HepG2 (cell line): Measurements from ENCODE around the gene CORO7. TPM values are rescaled to one million over a fixed set of nuclear protein-coding genes. Genes with fewer than 3 reads are reported as not detected.
"Not testable (repeated sequence)": the region's sequence is repeated elsewhere in the genome, so short reads cannot be mapped to it uniquely, and the experiment has no call there.

Source experiments
- ATAC-seq: fragments of 200-7000 bp; cut with Tn5 transposase; 3 replicates; pipeline ENCODE4 v1.9.1; 2020; ENCODE audit warnings: mild to moderate bottlenecking, moderate library complexity
- BruUV-seq: library from RNA; stranded (reverse); fragments of 400-500 nt; replicated peaks from 2 replicates; lab custom pipeline; 2021; lab: Mats Ljungman, UMichigan
- CTCF ChIA-PET: fragments of 300-600 bp; formaldehyde crosslinking; extraction: SDS; loops from one replicate; lab custom pipeline; 2021; ENCODE audit warnings: low total read pairs, inconsistent platforms, low intra/inter-chr PET ratio; lab: Yijun Ruan, JAX
- POLR2A ChIA-PET: fragments of 350-600 bp; sonication (Branson Sonifier 250); formaldehyde crosslinking; loops from one replicate; lab custom pipeline; 2020; ENCODE audit warnings: antibody characterized with exemption, inconsistent platforms; lab: Yijun Ruan, JAX
- DNase-seq: peaks from one replicate; pipeline ENCODE4 v3.0.0-alpha.2; 2015; ENCODE audit warnings: low spot score
- FAIRE-seq: peaks from 3 replicates; lab custom pipeline; 2011; peaks lifted over from hg19 to GRCh38; lab: Jason Lieb, UNC
- H2AFZ ChIP-seq: one replicate; pipeline ENCODE4 v1.6.1; 2011; ENCODE audit warnings: low read length, inconsistent platforms
- H3K27ac ChIP-seq: fragments of 300-600 bp; 3 replicates; pipeline ENCODE4 v1.8.0; 2011; ENCODE audit warnings: mixed run types, mild to moderate bottlenecking, mixed read lengths, low read length, inconsistent platforms; ENCODE audit not compliant: insufficient read depth; ENCODE audit errors: extremely low read length
- H3K27me3 ChIP-seq, 2 experiments: fragments of 200-600 bp in 1 of 2; 2 replicates in 1 of 2; 3 replicates in 1 of 2; pipeline versions ENCODE4 v1.6.0 to v1.8.0; 2011; ENCODE audit warnings: low read length in 2 of 2, mild to moderate bottlenecking in 2 of 2, moderate library complexity in 2 of 2, inconsistent platforms in 1 of 2; ENCODE audit not compliant: insufficient read depth in 2 of 2, control insufficient read depth in 1 of 2
- H3K36me3 ChIP-seq, 2 experiments: fragments of 200-600 bp in 1 of 2; replicated peaks in 1 of 2; 2 replicates in 1 of 2; 3 replicates in 1 of 2; pipeline versions ENCODE4 v1.5.1 to v1.8.0; 2011; ENCODE audit warnings: low read length in 2 of 2, inconsistent platforms in 1 of 2; ENCODE audit not compliant: insufficient read depth in 2 of 2, control insufficient read depth in 1 of 2
- H3K4me1 ChIP-seq: 2 replicates; pipeline ENCODE4 v1.5.1; 2012; ENCODE audit warnings: low read length, inconsistent platforms; ENCODE audit not compliant: insufficient read depth
- H3K4me2 ChIP-seq: 2 replicates; pipeline ENCODE4 v1.6.0; 2011; ENCODE audit warnings: low read depth, low read length, inconsistent platforms
- H3K4me3 ChIP-seq, 3 experiments: fragments of 200-600 bp in 1 of 3; sonication (generic), shearing (Covaris generic) in 1 of 3; replicated peaks in 1 of 3; 2 replicates each; pipeline ENCODE4 v1.5.1; 2011 to 2016; ENCODE audit warnings: low read length in 3 of 3, inconsistent platforms in 2 of 3, low read depth in 2 of 3, mild to moderate bottlenecking in 2 of 3, control low read depth in 1 of 3, mixed read lengths in 1 of 3; ENCODE audit not compliant: insufficient read depth in 1 of 3
- H3K79me2 ChIP-seq: one replicate; pipeline ENCODE4 v1.6.1; 2011; ENCODE audit warnings: low read length, inconsistent platforms; ENCODE audit not compliant: insufficient read depth
- H3K9ac ChIP-seq: 2 replicates; pipeline ENCODE4 v1.6.0; 2011; ENCODE audit warnings: mild to moderate bottlenecking, low read depth, low read length, inconsistent platforms; ENCODE audit not compliant: insufficient read depth
- H3K9me3 ChIP-seq: 2 replicates; pipeline ENCODE4 v1.5.1; 2012; ENCODE audit warnings: mild to moderate bottlenecking, low read length
- H4K20me1 ChIP-seq: 2 replicates; pipeline ENCODE4 v1.6.0; 2011; ENCODE audit warnings: inconsistent platforms, mild to moderate bottlenecking, low read length, moderate library complexity; ENCODE audit not compliant: insufficient read depth
- AGO1 ChIP-seq: fragments of 200-400 bp; formaldehyde crosslinking; IDR thresholded peaks from 2 replicates; pipeline ENCODE4 v1.6.1; 2017; ENCODE audit warnings: mild to moderate bottlenecking, low read depth, low read length, moderate library complexity; ENCODE audit not compliant: poor library complexity, severe bottlenecking
- ARNT2 ChIP-seq: sonication (generic); formaldehyde crosslinking; IDR thresholded peaks from 2 replicates; pipeline ENCODE4 v1.8.0; 2022; ENCODE audit warnings: mild to moderate bottlenecking, low read depth, missing genetic modification reagents, moderate library complexity
- EHMT2 ChIP-seq: fragments of 200-600 bp; sonication (generic); IDR thresholded peaks from 2 replicates; pipeline ENCODE4 v1.7.0; 2017; ENCODE audit warnings: antibody characterized with exemption, low read depth, low read length, borderline replicate concordance
- GABPB1 ChIP-seq: IDR thresholded peaks from 2 replicates; pipeline ENCODE4 v1.6.1; 2016; ENCODE audit warnings: mild to moderate bottlenecking, missing genetic modification reagents, moderate library complexity, missing compliant biosample characterization
- NFIC ChIP-seq: IDR thresholded peaks from 2 replicates; pipeline ENCODE4 v1.6.1; 2012; ENCODE audit warnings: mild to moderate bottlenecking, low read length, inconsistent platforms
- ZBTB33 ChIP-seq: sonication (generic); formaldehyde crosslinking; IDR thresholded peaks from 2 replicates; pipeline ENCODE4 v1.4.0; 2020; ENCODE audit warnings: missing genetic modification reagents
- ZNF282 ChIP-seq: fragments of 450-650 bp; IDR thresholded peaks from 2 replicates; pipeline ENCODE4 v1.6.1; 2018; ENCODE audit not compliant: partially characterized antibody
- ZNF496 ChIP-seq: sonication (generic); formaldehyde crosslinking; IDR thresholded peaks from 2 replicates; pipeline ENCODE4 v1.8.1; 2023; ENCODE audit warnings: mild to moderate bottlenecking, moderate library complexity, missing genetic modification reagents; ENCODE audit not compliant: insufficient replicate concordance
- ZNF570 ChIP-seq: sonication (generic); formaldehyde crosslinking; IDR thresholded peaks from 2 replicates; pipeline ENCODE4 v1.4.0; 2020; ENCODE audit warnings: mild to moderate bottlenecking, missing genetic modification reagents, borderline replicate concordance
- ZNF724P ChIP-seq: sonication (generic); formaldehyde crosslinking; IDR thresholded peaks from 2 replicates; pipeline ENCODE4 v1.8.0; 2022; ENCODE audit warnings: missing genetic modification reagents, borderline replicate concordance
- WGBS: methylation state at CpG from one replicate; pipeline ENCODE4 v1.1.6; 2017; ENCODE audit warnings: low lambda C conversion rate; 5-methylcytosine and 5-hydroxymethylcytosine counted together
- in situ Hi-C: cut with HindIII; loops from 2 replicates; pipeline ENCODE4 v1.10.0; 2017; ENCODE audit warnings: low pct_unique_long_range_greater_than_20kb; ENCODE audit not compliant: extremely low pct_ligation_motif_present
- intact Hi-C: fragments of 100-400 bp; cut with micrococcal nuclease; formaldehyde crosslinking; loops from one replicate; pipeline ENCODE4 v1.10.0; 2022; ENCODE audit not compliant: unreplicated experiment
- polyA plus RNA-seq, 8 experiments: library from polyadenylated mRNA; depleted of rRNA in 3 of 8; stranded (reverse) in 7 of 8; unstranded in 1 of 8; fragments of >200 nt; fragmentation: Illumina TruSeq in 4 of 8; extraction: Trizol in 4 of 8; gene quantifications; 2 replicates each; pipeline versions ENCODE4 v1.2.1 to v1.2.3, GENCODE V29; 2011 to 2016; ENCODE audit warnings: low read depth in 4 of 8, missing spikeins in 1 of 8, mixed read lengths in 1 of 8; ENCODE audit not compliant: insufficient read depth in 1 of 8
- total RNA-seq, 5 experiments: library from RNA; depleted of rRNA; stranded (reverse); fragments of >200 nt; fragmentation: Illumina TruSeq; extraction: Trizol; gene quantifications; 2 replicates each; pipeline ENCODE4 v1.2.3, GENCODE V29; 2016; ENCODE audit warnings: low read depth in 1 of 5

Gene CORO7
- total and polyA plus RNA-seq, 2 of the 13 experiments (the other 11 are each of a cell fraction or from before 2014, with no cell fraction given): 9.9 to 14.3 TPM

DNA sequence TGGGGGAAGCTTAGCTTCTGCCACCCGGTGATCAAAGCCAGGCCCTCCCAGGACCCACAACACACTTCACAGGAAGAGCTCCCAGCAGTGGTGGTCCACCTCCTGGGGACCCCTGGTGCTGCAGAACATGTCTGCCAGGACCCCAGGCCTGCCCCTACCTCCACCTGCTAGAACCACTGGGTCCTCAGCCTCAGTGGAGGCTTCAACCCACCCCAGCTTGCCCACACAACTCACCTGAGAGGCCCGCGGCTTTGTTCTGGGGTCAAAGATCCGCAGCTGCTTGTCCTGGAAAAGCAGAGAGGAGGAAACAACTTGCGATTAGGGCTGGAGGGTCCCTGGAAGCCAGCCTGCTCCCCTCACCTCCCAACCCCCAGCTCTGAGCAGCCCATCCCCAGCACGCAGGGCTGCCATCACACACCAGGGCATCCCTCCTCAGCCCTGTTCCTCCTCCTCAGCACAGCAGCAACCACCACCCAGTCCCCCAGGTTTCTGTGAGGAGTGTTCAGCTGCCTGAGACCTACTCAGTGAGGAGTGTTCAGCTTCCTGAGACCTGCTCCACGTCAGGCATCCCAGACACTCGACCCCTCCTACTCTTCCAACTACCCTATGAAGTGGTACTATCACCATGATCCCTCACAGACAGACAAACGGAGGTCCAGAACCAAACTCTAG is 21.2 kb downstream of the CORO7 start:
- CTCF ChIA-PET: no interaction called here
- Histone ChIP-seq H3K9me3 (no peaks in the 10 kb centered on the region), H3K36me3 (peaks cover 1 to 9% of the 10 kb centered on the region in 2 experiments; a peak in 1 of 5 replicates), H3K27ac (no peak overlapping the region), H3K9ac (no peak overlapping the region), H3K79me2 (no peaks in the 10 kb centered on the region), H2AFZ (no peak overlapping the region), H4K20me1 (no peaks in the 10 kb centered on the region), H3K4me3 (no peak overlapping the region), H3K4me2 (no peak overlapping the region), H3K4me1 (peaks cover 11% of the 10 kb centered on the region), H3K27me3 (no peaks in the 10 kb centered on the region)
- no peak for TF ChIP-seq NFIC
- TF ChIP-seq ZNF724P (CRISPR knock-in tag): no peak
- no peak for TF ChIP-seq ZBTB33 (CRISPR knock-in tag)
- TF ChIP-seq ARNT2 (CRISPR knock-in tag): no peak
- TF ChIP-seq EHMT2: no peak
- TF ChIP-seq ZNF570 (CRISPR knock-in tag): no peak
- TF ChIP-seq ZNF496 (CRISPR knock-in tag): no peak
- TF ChIP-seq GABPB1 (CRISPR knock-in tag): no peak
- no peak for TF ChIP-seq AGO1
- TF ChIP-seq ZNF282: no peak
- no TSS peak for BruUV-seq
- POLR2A ChIA-PET: no interaction called here
- in situ Hi-C loops: no loop called here
- WGBS: 86% methylated on average over 3 of the region's 9 CpGs
- FAIRE-seq (no peak), ATAC-seq (no peak), DNase-seq (no peak)
- intact Hi-C loops: no loop called here

- H3K4me3 ChIP-seq, H3K27me3 ChIP-seq, intact Hi-C loops, DNase-seq, CTCF ChIA-PET, FAIRE-seq, H4K20me1 ChIP-seq, H3K79me2 ChIP-seq, H3K9me3 ChIP-seq, in situ Hi-C loops, H3K27ac ChIP-seq, H3K36me3 ChIP-seq, H2AFZ ChIP-seq, H3K4me2 ChIP-seq, H3K9ac ChIP-seq, BruUV-seq, ATAC-seq: not testable (repeated sequence)
- POLR2A ChIA-PET: interaction anchor here (1.2 kb wide), 1 partner anchor 49 kb away, joined by 3 read pairs; no protein-coding TSS in a partner anchor
- WGBS: 93% methylated on average over 14 of the region's 15 CpGs
- H3K4me1 ChIP-seq: peaks cover 19% of the 10 kb centered on the region
Observed at GRCh38 chr16:4393850-4394249, 22.5 kb downstream of the CORO7 start.
